Thyroid gland (tissue), 4 donors: ENCODE data around the gene TAS2R41.

ENCODE experiments used
- CTCF ChIP-seq, 6 experiments: fragments of 200-600 bp in 3 of 6; fragments of 450-650 bp in 3 of 6; sonication (generic) in 3 of 6; IDR thresholded peaks; one replicate each; pipeline ENCODE4 v1.5.1; 2016 to 2019; ENCODE audit warnings: antibody characterized with exemption in 6 of 6, mild to moderate bottlenecking in 2 of 6, inconsistent platforms in 1 of 6, moderate library complexity in 1 of 6
- POLR2A ChIP-seq, 2 donors: fragments of 450-650 bp; IDR thresholded peaks; one replicate each; pipeline ENCODE4 v1.6.1; 2017; ENCODE audit warnings: antibody characterized with exemption in 2 of 2, mild to moderate bottlenecking in 2 of 2, moderate library complexity in 1 of 2

GRCh38 chr7:143518941-143519340 lies 41.3 kb downstream of the TAS2R41 start:
- TF ChIP-seq CTCF (IDR thresholded peaks at IDR 0.05), result no peak
- no peak for TF ChIP-seq POLR2A (IDR thresholded peaks at IDR 0.05)
